HG02623 (cell line): Measurements from ENCODE around the gene LNPK.
"Not testable (repeated sequence)": the region's sequence is repeated elsewhere in the genome, so short reads cannot be mapped to it uniquely, and the experiment has no call there.

Experiments
- ATAC-seq: cut with Tn5 transposase; IDR thresholded peaks from one replicate; pipeline ENCODE4 v1.9.1; 2021; ENCODE audit warnings: moderate library complexity; ENCODE audit not compliant: unreplicated experiment

The LNPK gene

GRCh38 chr2:175973373-175973772 is 28.7 kb downstream of the LNPK start:
- no peak for ATAC-seq

- no peak for ATAC-seq
These were observed 35.2 kb downstream of the LNPK start for GRCh38 chr2:175966839-175967238.

- no peak for ATAC-seq
These were observed 36.3 kb downstream of the LNPK start for GRCh38 chr2:175965773-175966172.

GRCh38 chr2:175964195-175964594 is 37.9 kb downstream of the LNPK start:
- ATAC-seq, result no peak

- ATAC-seq, result not testable (repeated sequence)
These were observed 38.9 kb downstream of the LNPK start for GRCh38 chr2:175963171-175963570.

GRCh38 chr2:175957845-175958244 is 44.2 kb downstream of the LNPK start:
- ATAC-seq, result no peak

- ATAC-seq, result no peak
These were observed 46.9 kb downstream of the LNPK start for GRCh38 chr2:175955136-175955535.

- ATAC-seq, result no peak
These were observed 51.6 kb downstream of the LNPK start for GRCh38 chr2:175950512-175950911.

- ATAC-seq, result no peak
These were observed 53.9 kb downstream of the LNPK start for GRCh38 chr2:175948191-175948590.

- ATAC-seq, result no peak
These were observed 55.0 kb downstream of the LNPK start for GRCh38 chr2:175947073-175947472.

- ATAC-seq, result no peak
These were observed 60.4 kb downstream of the LNPK start for GRCh38 chr2:175941699-175942098.

GRCh38 chr2:175937216-175937615 is 64.9 kb downstream of the LNPK start:
- no peak for ATAC-seq

GRCh38 chr2:175935289-175936181 is 66.5 kb downstream of the LNPK start:
- no peak for ATAC-seq

GRCh38 chr2:175932675-175933074 is 69.4 kb downstream of the LNPK start:
- ATAC-seq, result no peak

- ATAC-seq, result no peak
These were observed 70.3 kb downstream of the LNPK start for GRCh38 chr2:175931805-175932204.

GRCh38 chr2:175930504-175930903 is 71.6 kb downstream of the LNPK start:
- ATAC-seq, result no peak

- no peak for ATAC-seq
These were observed 72.2 kb downstream of the LNPK start for GRCh38 chr2:175929850-175930249.

GRCh38 chr2:175926272-175926671 is 75.8 kb downstream of the LNPK start:
- no peak for ATAC-seq

- no peak for ATAC-seq
These were observed 79.9 kb downstream of the LNPK start for GRCh38 chr2:175922160-175922559.

GRCh38 chr2:175918935-175919334 is 83.1 kb downstream of the LNPK start:
- no peak for ATAC-seq

GRCh38 chr2:175914846-175915245 is 87.2 kb downstream of the LNPK start:
- no peak for ATAC-seq

GRCh38 chr2:175913849-175914743 is 88.0 kb downstream of the LNPK start:
- not testable (repeated sequence) for ATAC-seq
